HG03066 (cell line): ENCODE results near the gene C13orf46.

ENCODE experiments used
- ATAC-seq: cut with Tn5 transposase; IDR thresholded peaks from one replicate; pipeline ENCODE4 v1.9.1; 2021; ENCODE audit warnings: low read depth; ENCODE audit not compliant: unreplicated experiment

The C13orf46 gene

DNA sequence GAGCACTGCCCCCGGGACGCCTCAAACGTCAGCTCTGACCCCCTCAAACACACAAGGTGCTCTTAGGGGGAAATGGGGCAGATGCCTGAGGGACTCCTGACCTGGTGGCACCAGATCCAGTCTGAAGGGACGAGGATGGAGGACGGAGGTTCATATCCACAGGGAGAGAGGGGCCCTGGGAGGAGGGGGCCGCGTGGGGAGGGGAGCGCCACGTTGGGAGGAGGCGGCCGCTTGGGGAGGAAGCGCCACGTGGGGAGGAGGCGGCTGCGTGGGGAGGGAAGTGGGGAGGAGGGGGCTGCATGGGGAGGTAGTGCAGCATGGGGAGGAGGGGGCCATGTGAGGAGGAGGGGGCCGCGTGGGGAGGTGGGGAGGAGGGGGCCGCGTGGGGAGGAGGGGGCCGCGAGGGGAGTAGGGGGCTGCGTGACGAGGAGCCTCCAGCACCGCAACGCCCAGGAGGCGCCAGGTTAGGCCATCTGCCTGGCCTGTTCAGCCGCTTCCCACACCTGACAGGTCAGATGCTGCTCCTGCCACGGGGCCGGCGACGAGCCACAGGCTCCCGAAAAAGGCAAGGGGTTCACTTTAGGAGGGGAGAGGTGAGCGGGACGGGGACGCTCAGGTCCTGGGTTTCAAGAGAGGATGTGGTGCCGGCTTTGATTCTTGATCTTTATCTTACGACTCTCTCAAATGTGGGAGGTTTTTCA is 36.7 kb upstream of the C13orf46 start:
- no peak for ATAC-seq

DNA sequence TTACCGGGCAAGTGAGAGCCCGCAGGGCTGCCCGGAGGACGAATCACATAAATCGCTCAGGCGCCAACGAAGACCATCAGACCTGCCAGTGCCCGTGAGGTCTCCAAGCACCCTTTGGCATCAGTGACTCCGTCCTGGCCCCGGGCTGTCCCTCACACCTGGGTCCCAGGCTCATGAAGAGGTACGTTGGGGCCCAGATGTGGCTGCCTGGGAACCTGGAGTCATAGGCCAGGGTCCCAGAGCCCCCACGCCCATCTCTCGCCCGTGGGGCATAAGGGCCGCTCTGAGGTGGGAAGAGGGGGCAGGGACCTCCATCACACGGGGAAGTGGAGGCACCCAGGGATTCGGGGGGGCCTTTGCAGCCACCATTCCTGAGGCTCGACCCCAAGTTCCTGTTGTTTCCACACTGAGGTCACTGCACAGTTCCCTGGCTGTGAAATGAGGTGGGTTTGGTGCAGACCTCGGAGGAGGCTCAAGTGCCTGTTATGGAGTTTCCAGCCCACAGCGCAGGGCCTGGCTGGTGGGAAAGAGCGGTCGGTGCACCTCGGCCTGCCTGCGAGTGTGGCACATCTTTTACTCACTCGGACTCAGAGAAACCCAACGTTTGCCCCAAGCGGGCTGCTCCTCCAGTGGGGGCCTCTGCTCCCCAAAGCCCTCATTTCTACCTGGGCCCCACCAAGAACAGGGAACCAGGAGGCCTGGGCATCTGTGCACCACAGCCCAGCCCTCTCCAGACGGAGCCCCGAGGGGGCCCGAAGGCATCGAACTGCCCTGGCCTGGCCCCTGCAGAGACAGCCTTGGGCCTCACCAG is 35.9 kb upstream of the C13orf46 start:
- ATAC-seq, result no peak

- ATAC-seq, result no peak
These were observed 35.2 kb upstream of the C13orf46 start for GRCh38 chr13:114008964-114009589.

DNA sequence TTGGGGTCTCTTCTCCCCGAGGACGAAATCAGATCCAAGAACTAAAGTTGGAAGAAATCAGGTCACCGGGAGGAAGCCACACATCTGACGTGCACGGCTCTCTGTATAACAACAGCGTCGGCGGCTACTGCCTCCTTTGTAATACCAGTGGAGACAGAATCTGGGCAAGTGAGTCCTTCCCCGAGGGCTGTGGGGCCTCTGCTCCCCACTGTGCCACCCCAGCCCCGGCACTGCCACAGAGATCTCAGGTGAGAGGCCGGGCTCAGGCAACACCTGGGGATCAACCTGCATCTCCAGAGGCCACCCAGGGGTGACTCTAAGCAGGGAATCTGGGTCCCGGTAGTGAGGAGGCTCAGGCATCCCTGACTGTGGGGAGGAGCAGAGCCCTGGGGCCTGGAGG is 33.7 kb upstream of the C13orf46 start:
- ATAC-seq, result no peak

- no peak for ATAC-seq
These were observed 31.4 kb upstream of the C13orf46 start for GRCh38 chr13:114005206-114005724.

- ATAC-seq, result no peak
These were observed 30.7 kb upstream of the C13orf46 start for GRCh38 chr13:114004420-114005205.

DNA sequence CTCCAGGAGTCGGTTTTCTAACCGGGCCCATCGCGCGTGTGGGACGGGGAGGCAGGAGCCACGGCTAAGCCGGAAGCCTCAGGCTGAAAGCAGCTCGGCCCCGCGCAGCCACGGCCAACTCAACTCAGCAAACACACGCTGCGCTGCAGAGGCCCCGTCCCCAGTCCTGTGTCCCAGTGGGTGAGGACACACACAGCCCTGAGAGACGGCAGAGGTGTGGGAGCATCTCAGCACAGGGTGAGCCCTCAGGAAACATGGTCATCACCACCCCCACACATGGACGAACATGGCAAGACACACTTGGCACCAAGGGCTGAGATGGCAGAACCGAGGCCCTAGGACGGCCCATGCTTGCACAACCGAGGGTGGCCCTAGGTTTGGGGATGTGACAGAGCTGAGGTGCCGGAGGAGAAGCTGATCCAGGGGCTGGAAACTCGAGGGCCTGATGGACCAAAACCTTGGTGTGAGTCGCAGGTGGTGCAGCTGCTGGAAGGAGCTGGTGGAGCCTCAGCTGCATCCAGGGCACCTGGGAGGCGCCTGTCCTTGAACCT is 29.0 kb upstream of the C13orf46 start:
- ATAC-seq, result no peak

GRCh38 chr13:114002009-114002544 is 28.2 kb upstream of the C13orf46 start:
- no peak for ATAC-seq

- ATAC-seq, result no peak
These were observed 27.6 kb upstream of the C13orf46 start for GRCh38 chr13:114001331-114002008.

DNA sequence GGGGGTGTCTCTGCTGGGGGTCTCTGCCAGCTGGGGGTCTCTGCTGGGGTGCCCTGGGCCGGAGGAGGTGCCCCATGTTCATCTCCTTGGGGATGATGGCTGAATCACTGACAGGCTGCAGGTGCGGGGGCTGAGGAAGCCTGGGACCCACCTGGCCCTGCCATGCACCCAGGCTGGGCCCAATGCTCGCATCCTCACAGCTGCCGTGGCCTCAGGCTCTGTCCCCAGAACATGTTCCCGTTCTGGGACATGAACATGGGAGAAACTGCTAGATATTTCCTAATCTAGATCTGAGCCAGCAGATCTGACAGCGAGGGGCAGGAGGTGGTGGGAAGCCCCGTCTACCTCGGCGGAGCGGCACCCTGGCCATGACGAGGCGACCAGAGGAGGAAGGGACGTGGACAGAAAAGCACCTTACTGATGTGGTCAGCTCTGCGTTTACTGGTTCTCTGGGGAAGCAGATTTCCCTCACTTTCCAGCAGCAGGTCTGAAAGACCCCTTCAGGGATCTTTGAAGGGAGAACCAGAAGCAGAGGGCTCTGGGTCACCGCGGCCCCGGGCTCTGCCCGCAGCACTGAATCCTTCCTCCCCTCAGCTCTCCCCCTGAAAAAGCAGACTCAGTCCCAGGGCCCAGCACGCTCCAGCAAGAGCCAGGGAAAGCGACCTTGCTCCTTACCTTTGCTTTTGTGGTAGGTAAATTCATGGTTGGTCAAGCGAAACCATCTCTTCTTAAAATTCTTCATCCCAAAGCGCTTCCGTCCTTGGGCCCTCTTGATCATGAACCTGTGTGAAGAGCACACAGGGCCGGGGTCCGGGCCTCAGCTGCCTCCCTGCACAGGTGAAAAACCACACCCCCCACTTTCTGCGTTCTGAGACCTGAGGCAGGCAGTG is 26.5 kb upstream of the C13orf46 start:
- ATAC-seq, result no peak

DNA sequence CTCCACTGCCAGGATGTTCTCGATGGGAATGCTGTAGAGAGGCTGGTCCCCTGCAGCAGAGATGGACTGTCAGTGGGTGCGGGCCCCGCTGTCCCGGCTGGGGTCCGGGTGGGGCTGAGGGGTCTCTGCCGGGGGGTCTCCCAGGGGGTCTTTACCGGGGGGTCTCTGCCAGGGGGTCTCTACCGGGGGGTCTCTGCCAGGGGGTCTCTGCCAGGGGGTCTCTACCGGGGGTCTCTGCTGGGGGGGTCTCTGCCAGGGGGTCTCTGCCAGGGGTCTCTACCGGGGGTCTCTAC is 25.7 kb upstream of the C13orf46 start:
- no peak for ATAC-seq

DNA sequence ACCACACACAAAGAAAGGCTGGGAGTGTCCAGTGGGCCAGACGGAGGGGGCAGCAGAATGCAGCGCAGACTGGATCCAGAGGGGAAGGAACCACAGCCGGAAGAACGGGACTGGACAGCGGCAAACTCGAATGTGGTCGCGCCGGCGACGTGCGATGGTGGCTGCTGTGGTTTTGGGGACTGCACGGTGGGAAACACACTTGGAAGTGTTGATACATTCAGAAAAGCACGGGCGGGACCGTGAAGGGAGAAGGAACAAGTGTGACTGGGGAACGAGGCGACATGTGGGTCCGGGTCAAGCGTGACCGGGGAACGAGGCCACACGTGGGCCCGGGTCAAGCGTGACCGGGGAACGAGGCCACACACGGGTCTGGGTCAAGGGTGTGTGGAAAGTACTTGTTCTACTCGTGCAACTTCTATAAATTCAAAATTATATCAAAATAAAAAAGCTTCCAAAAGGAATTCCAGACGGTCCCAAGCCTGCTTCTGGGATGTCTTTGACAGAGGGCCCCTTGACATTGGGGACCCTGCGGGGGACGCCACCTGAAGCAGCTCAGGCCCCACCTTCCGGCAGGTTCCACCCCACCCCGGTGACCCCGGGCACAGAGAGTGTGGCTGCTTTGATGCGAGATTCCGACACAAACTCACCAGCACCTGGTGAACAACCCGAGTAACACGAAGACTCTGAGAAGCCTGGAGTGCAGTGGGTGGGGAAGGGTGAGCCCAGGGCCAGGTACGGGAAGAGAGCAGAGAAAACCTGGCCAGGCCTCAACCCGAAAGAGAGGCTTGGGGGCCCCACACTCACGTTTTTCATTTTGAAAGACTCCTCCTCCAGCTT is 25.1 kb upstream of the C13orf46 start:
- no peak for ATAC-seq

GRCh38 chr13:113997845-113998751 is 24.2 kb upstream of the C13orf46 start:
- ATAC-seq, result no peak

GRCh38 chr13:113996912-113997745 is 23.3 kb upstream of the C13orf46 start:
- no peak for ATAC-seq

DNA sequence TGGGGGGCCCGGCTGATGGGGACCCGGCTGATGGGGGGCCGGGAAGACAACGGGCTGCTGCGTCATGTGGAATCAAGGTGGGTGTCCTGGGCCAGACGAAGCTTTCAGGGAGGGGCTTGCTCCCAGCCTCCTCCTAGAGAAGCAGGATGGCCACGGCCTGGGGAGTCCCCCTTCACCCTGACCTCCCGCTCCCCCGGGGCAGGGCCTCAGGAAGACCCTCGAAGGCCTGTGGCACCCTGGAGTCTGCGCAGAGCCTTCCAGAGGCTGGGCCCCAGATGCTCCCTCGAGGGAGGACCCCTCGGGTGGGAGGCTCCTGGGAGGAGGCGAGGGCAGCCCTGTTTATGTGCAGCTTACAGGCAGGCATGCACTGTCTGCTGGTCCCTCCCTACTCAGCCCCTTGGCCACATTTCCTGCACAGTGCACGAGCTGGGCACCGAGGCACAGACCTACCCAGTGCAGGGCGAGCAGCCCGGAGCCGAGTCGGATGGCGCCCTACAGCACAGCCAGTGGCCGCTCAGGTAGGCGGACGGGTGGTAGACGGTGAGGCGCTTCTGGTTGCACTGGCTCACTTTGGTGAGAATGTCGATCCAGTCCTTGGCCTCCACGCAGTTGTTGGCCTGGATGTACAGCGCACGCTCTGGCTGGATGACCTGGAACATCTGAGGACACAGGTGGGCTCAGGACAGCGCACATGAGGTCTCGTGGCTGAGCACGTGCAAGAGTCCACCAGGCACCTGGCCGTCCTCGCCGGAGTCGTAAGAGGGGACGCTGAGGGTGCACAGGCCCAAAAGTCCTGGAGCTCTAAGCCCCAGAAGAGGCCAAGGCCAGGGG is 22.4 kb upstream of the C13orf46 start:
- ATAC-seq, result no peak
